ENCODE data around the gene AOAH.

GRCh38 chr7:36532981-36533499 lies 191.3 kb downstream of the AOAH start:
- TF ChIP-seq CTCF (conservative IDR thresholded peaks at IDR 0.05; ENCODE audit: low read depth, low read length) (no peak), EZH2 (IDR thresholded peaks at IDR 0.05; ENCODE audit: borderline replicate concordance, low read depth, low read length, poor library complexity, severe bottlenecking) (no peak)
